GM23248 (cell line): ENCODE data around the gene TTC21A. TPM values are rescaled to one million over a fixed set of nuclear protein-coding genes. Genes with fewer than 3 reads are reported as not detected.

Experiments used
- DNase-seq: peaks from one replicate; pipeline ENCODE4 v3.0.0-alpha.2; 2015
- H2AFZ ChIP-seq: fragments of 200-600 bp; sonication (generic); 2 replicates; pipeline ENCODE4 v1.6.1; 2016; ENCODE audit warnings: antibody characterized with exemption
- H3F3A ChIP-seq: fragments of 200-600 bp; sonication (generic); 2 replicates; pipeline ENCODE4 v1.6.1; 2016; ENCODE audit warnings: mild to moderate bottlenecking, antibody characterized with exemption, mixed run types; ENCODE audit not compliant: insufficient read depth
- H3K27ac ChIP-seq: fragments of 200-600 bp; sonication (generic); 2 replicates; pipeline ENCODE4 v1.5.1; 2016; ENCODE audit warnings: mild to moderate bottlenecking
- H3K27me3 ChIP-seq: fragments of 200-600 bp; sonication (generic); replicated peaks from 2 replicates; pipeline ENCODE4 v1.6.1; 2016; ENCODE audit warnings: mild to moderate bottlenecking; ENCODE audit not compliant: insufficient read depth
- H3K36me3 ChIP-seq: fragments of 200-600 bp; sonication (generic); 2 replicates; pipeline ENCODE4 v1.6.1; 2016; ENCODE audit warnings: low read depth, mild to moderate bottlenecking
- H3K4me1 ChIP-seq: fragments of 200-600 bp; sonication (generic); 2 replicates; pipeline ENCODE4 v1.6.1; 2016; ENCODE audit warnings: mild to moderate bottlenecking; ENCODE audit not compliant: insufficient read depth
- H3K4me2 ChIP-seq: fragments of 200-600 bp; sonication (generic); one replicate; pipeline ENCODE4 v1.6.1; 2016; ENCODE audit warnings: mild to moderate bottlenecking; ENCODE audit not compliant: unreplicated experiment
- H3K4me3 ChIP-seq: fragments of 200-600 bp; sonication (generic); 2 replicates; pipeline ENCODE4 v1.5.1; 2016; ENCODE audit warnings: mild to moderate bottlenecking
- H3K79me2 ChIP-seq: fragments of 200-600 bp; sonication (generic); 2 replicates; pipeline ENCODE4 v1.6.1; 2016; ENCODE audit warnings: mild to moderate bottlenecking; ENCODE audit not compliant: insufficient read depth
- H3K9ac ChIP-seq: fragments of 200-600 bp; sonication (generic); 2 replicates; pipeline ENCODE4 v1.6.1; 2016; ENCODE audit warnings: mild to moderate bottlenecking
- H3K9me2 ChIP-seq: fragments of 200-600 bp; sonication (generic); 2 replicates; pipeline ENCODE4 v1.6.1; 2016; ENCODE audit warnings: mixed run types, mild to moderate bottlenecking, moderate library complexity; ENCODE audit not compliant: insufficient read depth
- H3K9me3 ChIP-seq: fragments of 200-600 bp; sonication (generic); one replicate; pipeline ENCODE4 v1.6.1; 2017; ENCODE audit warnings: low read depth
- H4K20me1 ChIP-seq: fragments of 200-600 bp; sonication (generic); 2 replicates; pipeline ENCODE4 v1.6.0; 2016; ENCODE audit not compliant: insufficient read depth
- EZH2 ChIP-seq: fragments of 200-600 bp; sonication (generic); IDR thresholded peaks from 2 replicates; pipeline ENCODE4 v1.6.1; 2018; ENCODE audit warnings: antibody characterized with exemption, mild to moderate bottlenecking; ENCODE audit not compliant: insufficient read depth, poor library complexity, severe bottlenecking
- EZH2phosphoT487 ChIP-seq: fragments of 200-600 bp; sonication (generic); IDR thresholded peaks from 2 replicates; pipeline ENCODE4 v1.6.1; 2018; ENCODE audit warnings: antibody characterized with exemption, moderate library complexity, mild to moderate bottlenecking, low read depth; ENCODE audit not compliant: insufficient read depth
- WGBS, 2 experiments: methylation state at CpG; one replicate each; pipeline ENCODE4 v1.1.6; 2015 to 2017; ENCODE audit warnings: low lambda C conversion rate in 2 of 2, low coverage in 1 of 2; ENCODE audit errors: missing lambda C conversion rate in 2 of 2; 5-methylcytosine and 5-hydroxymethylcytosine counted together
- in situ Hi-C: fragments of 300-500 bp; cut with MboI; formaldehyde crosslinking; loops from 2 replicates; pipeline ENCODE4 v1.15.0; 2020
- polyA plus RNA-seq: library from polyadenylated mRNA; unstranded; fragments of >200 nt; fragmentation: Nextera tagmentation; extraction: Ambion mirVana; gene quantifications from 2 replicates; pipeline ENCODE4 v1.2.1, GENCODE V29; 2016
- total RNA-seq: library from RNA; depleted of rRNA; stranded (reverse); fragments of >200 nt; shearing (Covaris generic); gene quantifications from 2 replicates; pipeline ENCODE4 v1.2.3, GENCODE V29; 2014

TTC21A gene
- total and polyA plus RNA-seq, 2 experiments from 2014 or later, result 0.76 to 1.2 TPM

- peak; percentile 45 for DNase-seq
- no peaks in the 10 kb centered on the region for H3K27me3 ChIP-seq
- no peaks in the 10 kb centered on the region for H3K9me2 ChIP-seq
- no peak overlapping the region for H2AFZ ChIP-seq
- H3K9ac ChIP-seq, result peak overlapping the region; percentile 98
- TF ChIP-seq EZH2phosphoT487, result no peak
- no peak for TF ChIP-seq EZH2
- no peaks in the 10 kb centered on the region for H3K9me3 ChIP-seq
- H3F3A ChIP-seq, result peaks cover 68% of the 10 kb centered on the region
- peak overlapping the region; percentile 99 for H3K27ac ChIP-seq
- peaks cover 22% of the 10 kb centered on the region; the same call in 1 of the 2 replicates for H3K36me3 ChIP-seq
- H3K4me3 ChIP-seq, result peak overlapping the region; percentile 18; the same call in 1 of the 2 replicates
- peaks cover 62% of the 10 kb centered on the region for H3K4me1 ChIP-seq
- H3K4me2 ChIP-seq, result peak overlapping the region; percentile 88
- WGBS, 2 experiments, result 28 to 33% methylated on average over 7 of the region's 9 CpGs
- H3K79me2 ChIP-seq, result peaks cover 77% of the 10 kb centered on the region
- H4K20me1 ChIP-seq, result no peaks in the 10 kb centered on the region; the same call in 1 of the 2 replicates
- in situ Hi-C loops, result no loop called here
Measured at GRCh38 chr3:39148435-39149058, 41.1 kb downstream of the TTC21A start.

DNA sequence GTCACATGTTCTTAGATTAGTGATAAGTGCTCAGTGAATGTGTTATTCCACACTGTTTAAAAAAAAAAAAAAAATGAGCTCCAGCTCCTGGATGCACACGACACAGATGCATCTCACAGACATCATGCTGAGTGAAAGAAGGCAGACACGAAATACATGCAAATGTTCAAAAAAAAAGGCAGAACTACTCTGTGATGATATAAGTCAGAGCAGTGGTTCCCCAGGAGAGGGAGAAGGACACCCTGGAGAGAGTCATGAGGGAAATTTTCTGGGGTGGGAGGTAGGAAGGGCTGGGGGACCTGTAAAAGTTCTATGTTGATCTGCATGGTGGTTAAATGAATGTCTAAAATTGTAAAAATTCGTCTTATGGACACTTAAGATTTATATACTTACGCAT is 41.6 kb downstream of the TTC21A start:
- Histone ChIP-seq H3K4me3 (peak overlapping the region; percentile 18; the same call in 1 of the 2 replicates), H3K9me2 (no peaks in the 10 kb centered on the region), H3K9ac (peak overlapping the region; percentile 98), H3F3A (peaks cover 68% of the 10 kb centered on the region), H3K27ac (peak overlapping the region; percentile 99), H2AFZ (no peak overlapping the region), H4K20me1 (no peaks in the 10 kb centered on the region; the same call in 1 of the 2 replicates), H3K27me3 (no peaks in the 10 kb centered on the region), H3K4me2 (peak overlapping the region; percentile 88), H3K4me1 (peaks cover 62% of the 10 kb centered on the region), H3K9me3 (no peaks in the 10 kb centered on the region), H3K79me2 (peaks cover 72% of the 10 kb centered on the region), H3K36me3 (peaks cover 19% of the 10 kb centered on the region; the same call in 1 of the 2 replicates)
- peak; percentile 36 for DNase-seq
- TF ChIP-seq EZH2phosphoT487, result no peak
- TF ChIP-seq EZH2, result no peak
- 56 to 59% methylated on average over 4 of the region's 4 CpGs for WGBS, 2 experiments
- in situ Hi-C loops, result no loop called here

DNA sequence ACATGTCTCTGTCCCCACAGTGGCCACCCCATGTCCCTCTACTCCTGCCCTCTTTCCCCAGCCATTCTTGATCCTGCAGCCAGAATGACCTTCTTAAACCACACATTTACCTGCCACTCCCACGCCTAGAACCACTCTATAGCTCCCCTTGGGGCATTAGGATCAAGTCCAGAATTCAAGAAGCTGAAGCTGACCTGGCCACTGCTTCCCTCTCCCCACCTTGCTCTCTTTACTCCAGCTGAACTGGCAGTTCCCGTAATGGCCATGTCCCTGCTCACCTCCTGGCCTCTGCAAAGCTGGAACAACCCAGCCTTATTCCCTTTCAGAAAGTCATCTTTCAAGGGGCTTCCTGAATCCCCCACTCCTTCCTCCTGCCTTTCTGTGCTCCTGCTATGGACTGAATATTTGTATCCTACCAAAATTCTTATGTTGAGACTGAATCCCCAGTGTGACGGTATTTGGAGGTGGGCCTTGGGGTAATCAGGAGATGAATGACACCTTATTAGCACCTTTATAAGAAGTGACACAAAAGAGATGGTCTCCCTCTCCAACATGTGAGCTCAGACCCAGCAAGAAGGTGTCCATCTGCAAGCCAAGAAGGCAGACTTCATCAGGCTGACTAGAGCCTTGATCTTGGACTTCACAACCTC is 42.1 kb downstream of the TTC21A start:
- DNase-seq, result peak; percentile 12
- no peaks in the 10 kb centered on the region for H3K9me2 ChIP-seq
- H2AFZ ChIP-seq, result no peak overlapping the region
- H3K4me2 ChIP-seq, result peak overlapping the region; percentile 88
- no peaks in the 10 kb centered on the region for H3K9me3 ChIP-seq
- peaks cover 62% of the 10 kb centered on the region for H3K4me1 ChIP-seq
- H3K9ac ChIP-seq, result peak overlapping the region; percentile 98
- no peaks in the 10 kb centered on the region; the same call in 1 of the 2 replicates for H4K20me1 ChIP-seq
- peak overlapping the region; percentile 99 for H3K27ac ChIP-seq
- peak overlapping the region; percentile 87 for H3K4me3 ChIP-seq
- peaks cover 66% of the 10 kb centered on the region for H3K79me2 ChIP-seq
- in situ Hi-C loops, result no loop called here
- TF ChIP-seq EZH2phosphoT487, result no peak
- no peak for TF ChIP-seq EZH2
- peaks cover 68% of the 10 kb centered on the region for H3F3A ChIP-seq
- 71 to 73% methylated on average over 3 of the region's 3 CpGs for WGBS, 2 experiments
- H3K36me3 ChIP-seq, result peaks cover 17% of the 10 kb centered on the region; the same call in 1 of the 2 replicates
- H3K27me3 ChIP-seq, result no peaks in the 10 kb centered on the region

GRCh38 chr3:39150148-39150802 is 42.8 kb downstream of the TTC21A start:
- peak overlapping the region; percentile 87 for H3K4me3 ChIP-seq
- peaks cover 60% of the 10 kb centered on the region for H3K79me2 ChIP-seq
- H3K9ac ChIP-seq, result peak overlapping the region; percentile 98
- H2AFZ ChIP-seq, result no peak overlapping the region
- H3K9me3 ChIP-seq, result no peaks in the 10 kb centered on the region
- TF ChIP-seq EZH2phosphoT487 (no peak), EZH2 (no peak)
- in situ Hi-C loops, result no loop called here
- WGBS, 2 experiments, result 55 to 56% methylated on average over 5 of the region's 5 CpGs
- DNase-seq, result peak; percentile 38
- peak overlapping the region; percentile 99 for H3K27ac ChIP-seq
- H3K4me2 ChIP-seq, result peak overlapping the region; percentile 88
- no peaks in the 10 kb centered on the region; the same call in 1 of the 2 replicates for H4K20me1 ChIP-seq
- no peaks in the 10 kb centered on the region for H3K27me3 ChIP-seq
- peaks cover 66% of the 10 kb centered on the region for H3F3A ChIP-seq
- H3K9me2 ChIP-seq, result no peaks in the 10 kb centered on the region
- peaks cover 10% of the 10 kb centered on the region; the same call in 1 of the 2 replicates for H3K36me3 ChIP-seq
- peaks cover 62% of the 10 kb centered on the region for H3K4me1 ChIP-seq
